Fibroblast of mammary gland (primary cell): Measurements from ENCODE around the gene INSYN2B.
A peak's percentile ranks its signal among the peaks of the same experiment; 100 is the strongest.

Experiments used
- DNase-seq: peaks from one replicate; pipeline ENCODE4 v3.0.0-alpha.2; 2010; ENCODE audit warnings: low read depth
- H3K4me3 ChIP-seq: 2 replicates; pipeline ENCODE4 v1.5.1; 2011; ENCODE audit warnings: low read depth, mild to moderate bottlenecking, low read length, moderate library complexity; ENCODE audit not compliant: control insufficient read depth
- CTCF ChIP-seq: conservative IDR thresholded peaks from 2 replicates; pipeline ENCODE4 v1.5.1; 2011; ENCODE audit warnings: low read depth, low read length, inconsistent platforms; ENCODE audit not compliant: control insufficient read depth, insufficient read depth

The INSYN2B gene

GRCh38 chr5:169979871-169980270 lies 424 bp downstream of the INSYN2B start:
- peak overlapping the region; percentile 54 for H3K4me3 ChIP-seq
- DNase-seq, result no peak
- no peak for TF ChIP-seq CTCF

GRCh38 chr5:169978714-169979113 lies 1.6 kb downstream of the INSYN2B start:
- peak overlapping the region; percentile 54 for H3K4me3 ChIP-seq
- DNase-seq, result peak; percentile 19
- TF ChIP-seq CTCF, result no peak

- no peak for TF ChIP-seq CTCF
- H3K4me3 ChIP-seq, result no peak overlapping the region
- no peak for DNase-seq
Observed at GRCh38 chr5:169974121-169974770, 6.0 kb downstream of the INSYN2B start.

GRCh38 chr5:169973056-169973455 lies 7.2 kb downstream of the INSYN2B start:
- no peak for TF ChIP-seq CTCF
- DNase-seq, result no peak
- H3K4me3 ChIP-seq, result no peak overlapping the region

- no peak overlapping the region for H3K4me3 ChIP-seq
- DNase-seq, result no peak
- TF ChIP-seq CTCF, result no peak
Observed at GRCh38 chr5:169971780-169972179, 8.5 kb downstream of the INSYN2B start.

GRCh38 chr5:169970911-169971765 lies 9.2 kb downstream of the INSYN2B start:
- no peak overlapping the region for H3K4me3 ChIP-seq
- peak; percentile 94 for DNase-seq
- TF ChIP-seq CTCF, result no peak
